HL-60 (cell line): ENCODE data around the gene CAMK2B.

Experiments
- DNase-seq, 2 experiments: peaks; one replicate each; pipeline ENCODE4 v3.0.0-alpha.2; 2010 to 2020; ENCODE audit warnings: low read depth in 1 of 2, low spot score in 1 of 2
- H3K27ac ChIP-seq: fragments of 250-450 bp; sonication (Bioruptor Pico); replicated peaks from 2 replicates; pipeline ENCODE4 v1.5.1; 2020; ENCODE audit warnings: mild to moderate bottlenecking, moderate library complexity
- H3K27me3 ChIP-seq: fragments of 250-450 bp; sonication (Bioruptor Pico); 2 replicates; pipeline ENCODE4 v1.5.1; 2021; ENCODE audit warnings: mild to moderate bottlenecking, moderate library complexity; ENCODE audit not compliant: insufficient read depth, poor library complexity, severe bottlenecking
- H3K4me3 ChIP-seq: replicated peaks from 2 replicates; pipeline ENCODE4 v1.5.1; 2011; ENCODE audit warnings: mild to moderate bottlenecking, control low read depth, low read length; ENCODE audit not compliant: insufficient read depth
- GABPA ChIP-seq: IDR thresholded peaks from 2 replicates; pipeline ENCODE4 v1.6.1; 2012; ENCODE audit warnings: low read depth
- POLR2AphosphoS5 ChIP-seq: IDR thresholded peaks from 2 replicates; pipeline ENCODE4 v1.6.1; 2012; ENCODE audit warnings: low read depth
- SPI1 ChIP-seq: IDR thresholded peaks from 2 replicates; pipeline ENCODE4 v1.6.1; 2012; ENCODE audit warnings: low read depth, mild to moderate bottlenecking, borderline replicate concordance
- TF ChIP-seq, protein P1 (sequence below): IDR thresholded peaks from 2 replicates; pipeline ENCODE4 v1.6.1; 2012; ENCODE audit warnings: low read depth; ENCODE audit not compliant: insufficient replicate concordance
- TF ChIP-seq, protein P2 (sequence below): IDR thresholded peaks from one replicate; pipeline ENCODE4 v1.5.1; 2011; ENCODE audit warnings: low read length, control low read depth, inconsistent platforms; ENCODE audit not compliant: insufficient read depth

The CAMK2B gene

GRCh38 chr7:44323381-44324203 lies 1.8 kb downstream of the CAMK2B start:
- no peak for DNase-seq
- TF ChIP-seq GABPA, result no peak
- no peak for TF ChIP-seq SPI1
- TF ChIP-seq, protein P1, sequence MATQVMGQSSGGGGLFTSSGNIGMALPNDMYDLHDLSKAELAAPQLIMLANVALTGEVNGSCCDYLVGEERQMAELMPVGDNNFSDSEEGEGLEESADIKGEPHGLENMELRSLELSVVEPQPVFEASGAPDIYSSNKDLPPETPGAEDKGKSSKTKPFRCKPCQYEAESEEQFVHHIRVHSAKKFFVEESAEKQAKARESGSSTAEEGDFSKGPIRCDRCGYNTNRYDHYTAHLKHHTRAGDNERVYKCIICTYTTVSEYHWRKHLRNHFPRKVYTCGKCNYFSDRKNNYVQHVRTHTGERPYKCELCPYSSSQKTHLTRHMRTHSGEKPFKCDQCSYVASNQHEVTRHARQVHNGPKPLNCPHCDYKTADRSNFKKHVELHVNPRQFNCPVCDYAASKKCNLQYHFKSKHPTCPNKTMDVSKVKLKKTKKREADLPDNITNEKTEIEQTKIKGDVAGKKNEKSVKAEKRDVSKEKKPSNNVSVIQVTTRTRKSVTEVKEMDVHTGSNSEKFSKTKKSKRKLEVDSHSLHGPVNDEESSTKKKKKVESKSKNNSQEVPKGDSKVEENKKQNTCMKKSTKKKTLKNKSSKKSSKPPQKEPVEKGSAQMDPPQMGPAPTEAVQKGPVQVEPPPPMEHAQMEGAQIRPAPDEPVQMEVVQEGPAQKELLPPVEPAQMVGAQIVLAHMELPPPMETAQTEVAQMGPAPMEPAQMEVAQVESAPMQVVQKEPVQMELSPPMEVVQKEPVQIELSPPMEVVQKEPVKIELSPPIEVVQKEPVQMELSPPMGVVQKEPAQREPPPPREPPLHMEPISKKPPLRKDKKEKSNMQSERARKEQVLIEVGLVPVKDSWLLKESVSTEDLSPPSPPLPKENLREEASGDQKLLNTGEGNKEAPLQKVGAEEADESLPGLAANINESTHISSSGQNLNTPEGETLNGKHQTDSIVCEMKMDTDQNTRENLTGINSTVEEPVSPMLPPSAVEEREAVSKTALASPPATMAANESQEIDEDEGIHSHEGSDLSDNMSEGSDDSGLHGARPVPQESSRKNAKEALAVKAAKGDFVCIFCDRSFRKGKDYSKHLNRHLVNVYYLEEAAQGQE, result no peak
- no peak for TF ChIP-seq POLR2AphosphoS5
- TF ChIP-seq, protein P2, sequence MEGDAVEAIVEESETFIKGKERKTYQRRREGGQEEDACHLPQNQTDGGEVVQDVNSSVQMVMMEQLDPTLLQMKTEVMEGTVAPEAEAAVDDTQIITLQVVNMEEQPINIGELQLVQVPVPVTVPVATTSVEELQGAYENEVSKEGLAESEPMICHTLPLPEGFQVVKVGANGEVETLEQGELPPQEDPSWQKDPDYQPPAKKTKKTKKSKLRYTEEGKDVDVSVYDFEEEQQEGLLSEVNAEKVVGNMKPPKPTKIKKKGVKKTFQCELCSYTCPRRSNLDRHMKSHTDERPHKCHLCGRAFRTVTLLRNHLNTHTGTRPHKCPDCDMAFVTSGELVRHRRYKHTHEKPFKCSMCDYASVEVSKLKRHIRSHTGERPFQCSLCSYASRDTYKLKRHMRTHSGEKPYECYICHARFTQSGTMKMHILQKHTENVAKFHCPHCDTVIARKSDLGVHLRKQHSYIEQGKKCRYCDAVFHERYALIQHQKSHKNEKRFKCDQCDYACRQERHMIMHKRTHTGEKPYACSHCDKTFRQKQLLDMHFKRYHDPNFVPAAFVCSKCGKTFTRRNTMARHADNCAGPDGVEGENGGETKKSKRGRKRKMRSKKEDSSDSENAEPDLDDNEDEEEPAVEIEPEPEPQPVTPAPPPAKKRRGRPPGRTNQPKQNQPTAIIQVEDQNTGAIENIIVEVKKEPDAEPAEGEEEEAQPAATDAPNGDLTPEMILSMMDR, result no peak
- Histone ChIP-seq H3K27ac (no peak overlapping the region), H3K27me3 (peaks cover 31% of the 10 kb centered on the region), H3K4me3 (no peak overlapping the region)

DNA sequence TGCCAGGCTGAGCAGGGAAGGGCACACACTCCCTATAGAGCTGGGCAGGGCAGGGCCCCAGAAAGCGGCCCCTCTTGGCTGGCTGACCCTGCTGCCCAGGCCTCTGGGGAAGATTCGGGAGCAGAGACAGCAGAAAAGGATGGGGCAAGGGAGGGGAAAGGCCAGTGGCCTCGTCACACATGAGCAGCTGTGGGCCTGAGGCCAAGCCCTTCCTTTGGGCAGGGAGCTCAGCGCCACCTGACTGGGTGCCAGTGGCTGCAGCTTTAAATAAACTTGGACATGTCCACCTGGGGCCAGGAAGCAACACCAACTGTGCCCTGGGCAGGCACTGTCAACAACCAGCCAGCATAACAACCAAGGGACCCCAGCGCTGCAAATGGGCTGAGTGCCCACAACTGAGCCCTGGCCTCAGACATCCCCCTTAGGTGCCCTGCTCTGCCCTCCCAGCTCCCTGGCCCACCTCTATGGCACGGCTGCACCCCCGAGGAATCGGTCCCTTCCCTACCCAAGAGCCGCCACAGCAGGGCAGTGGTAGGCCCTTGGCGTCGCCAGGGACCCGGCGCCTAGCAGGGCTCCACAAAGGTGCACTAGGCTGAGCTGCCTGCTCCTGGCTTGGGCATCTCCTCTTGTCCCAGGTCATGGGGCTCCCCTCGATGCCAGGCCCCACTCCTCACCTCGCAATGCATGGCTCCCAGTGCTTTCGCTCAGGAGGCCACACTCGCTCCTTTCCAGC lies 2.6 kb downstream of the CAMK2B start:
- Histone ChIP-seq H3K27me3 (peaks cover 31% of the 10 kb centered on the region), H3K27ac (no peak overlapping the region), H3K4me3 (no peak overlapping the region)
- no peak for DNase-seq
- TF ChIP-seq POLR2AphosphoS5, result no peak
- TF ChIP-seq, protein P1, result no peak
- TF ChIP-seq, protein P2, result no peak
- no peak for TF ChIP-seq GABPA
- TF ChIP-seq SPI1, result no peak

DNA sequence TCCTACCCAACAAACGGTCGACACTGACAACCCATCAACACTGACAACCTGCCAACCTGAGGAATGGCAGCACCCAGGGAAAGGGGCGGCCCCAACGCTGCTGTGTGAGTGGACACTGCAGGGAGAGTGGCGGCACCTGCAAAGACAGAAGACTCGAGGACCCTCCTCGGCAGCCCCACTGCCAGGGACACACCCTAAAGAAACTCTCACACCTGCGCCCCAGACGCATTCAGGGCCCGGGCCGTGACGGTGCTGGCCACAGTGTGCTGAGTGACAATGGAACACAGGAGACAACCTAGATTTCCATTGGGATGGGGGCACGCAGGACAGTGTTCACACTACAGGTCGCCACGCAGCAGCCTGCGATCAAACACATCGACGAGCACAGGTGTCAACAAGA lies 3.6 kb downstream of the CAMK2B start:
- H3K27me3 ChIP-seq, result peaks cover 25% of the 10 kb centered on the region
- no peak overlapping the region for H3K4me3 ChIP-seq
- no peak overlapping the region for H3K27ac ChIP-seq
- TF ChIP-seq GABPA (no peak), POLR2AphosphoS5 (no peak), SPI1 (no peak)
- TF ChIP-seq, protein P2, result no peak
- TF ChIP-seq, protein P1, result no peak
- no peak for DNase-seq
